ENCODE measurements around the gene PPIP5K2. TPM values are rescaled to one million over a fixed set of nuclear protein-coding genes. Genes with fewer than 3 reads are reported as not detected.
"Not testable (repeated sequence)": the region's sequence is repeated elsewhere in the genome, so short reads cannot be mapped to it uniquely, and the experiment has no call there.

PPIP5K2 gene
- total and polyA plus RNA-seq, 9 donors, result 17.8 to 63.3 (median 45.4) TPM

- no peak for DNase-seq
- no peaks in the 10 kb centered on the region for H3K36me3 ChIP-seq
- TF ChIP-seq EP300 (IDR thresholded peaks at IDR 0.05) (no peak), POLR2A (IDR thresholded peaks at IDR 0.05) (no peak), CTCF (IDR thresholded peaks at IDR 0.05) (no peak)
Measured at GRCh38 chr5:103203226-103203625, 83.1 kb downstream of the PPIP5K2 start.

DNA sequence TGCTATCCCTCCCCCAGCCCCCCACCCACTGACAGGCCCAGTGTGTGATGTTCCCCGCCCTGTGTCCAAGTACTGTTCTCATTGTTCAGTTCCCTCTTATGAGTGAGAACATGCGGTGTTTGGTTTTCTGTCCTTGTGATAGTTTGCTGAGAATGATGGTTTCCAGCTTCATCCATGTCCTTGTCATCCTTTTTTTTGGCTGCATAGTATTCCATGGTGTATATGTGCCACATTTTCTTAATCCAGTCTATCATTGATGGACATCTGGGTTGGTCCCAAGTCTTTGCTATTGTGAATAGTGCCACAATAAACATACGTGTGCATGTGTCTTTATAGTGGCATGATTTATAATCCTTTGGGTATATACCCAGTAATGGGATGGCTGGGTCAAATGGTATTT, 84.9 kb downstream of the PPIP5K2 start:
- H3K4me1 ChIP-seq (ENCODE audit: insufficient read depth); H3K36me3 ChIP-seq; H3K4me3 ChIP-seq; DNase-seq; H3K27me3 ChIP-seq; intact Hi-C loops (cut with DNase I); H3K9me3 ChIP-seq; H3K27ac ChIP-seq: not testable (repeated sequence)
- WGBS, 3 donors, result 97 to 100% (median 98%) methylated on average over 3 of the region's 3 CpGs

More at GRCh38 chr5:103203226-103203625, 83.1 kb downstream of the PPIP5K2 start:
- intact Hi-C loops (cut with DNase I), result no loop called here
- Histone ChIP-seq H3K27ac (no peak overlapping the region), H3K9me3 (no peaks in the 10 kb centered on the region), H3K4me3 (no peak overlapping the region), H3K27me3 (no peaks in the 10 kb centered on the region), H3K4me1 (ENCODE audit: insufficient read depth) (no peaks in the 10 kb centered on the region)

DNA sequence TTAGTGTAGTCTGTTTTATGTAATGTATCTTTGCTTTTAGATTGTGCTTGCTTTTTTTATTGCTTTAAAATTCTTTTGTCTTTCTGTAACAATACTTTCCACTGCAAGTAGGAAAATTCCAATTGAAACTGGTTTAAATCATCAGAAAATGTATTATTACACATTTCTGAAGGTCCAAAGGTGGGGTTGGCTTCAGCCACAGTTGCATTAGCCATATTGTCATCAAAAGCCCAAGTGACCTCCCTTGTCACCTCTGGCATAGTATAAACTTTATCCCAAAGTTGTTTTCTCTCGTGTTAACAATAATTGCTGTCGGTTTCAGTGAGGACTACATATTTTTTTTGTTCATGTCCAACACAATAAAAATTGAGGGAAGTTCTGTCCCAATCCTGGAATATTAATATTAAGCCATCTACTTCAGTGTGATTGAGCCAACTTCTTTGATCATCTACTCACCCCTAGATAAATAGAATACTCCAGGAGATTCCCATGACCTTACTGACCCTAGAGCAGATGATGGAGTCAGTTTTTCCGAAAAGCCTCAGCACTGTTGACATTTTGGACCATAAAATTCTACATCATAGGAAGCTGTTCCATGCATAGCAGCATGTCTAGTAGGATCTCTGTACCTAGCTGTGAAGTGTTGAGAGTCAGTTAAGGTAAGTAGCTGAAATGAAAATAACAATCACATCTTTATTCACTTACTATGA, 86.0 kb downstream of the PPIP5K2 start:
- H3K27me3 ChIP-seq, result no peaks in the 10 kb centered on the region
- no peaks in the 10 kb centered on the region for H3K36me3 ChIP-seq
- no peaks in the 10 kb centered on the region for H3K4me1 ChIP-seq (ENCODE audit: insufficient read depth)
- no peak for TF ChIP-seq POLR2A (IDR thresholded peaks at IDR 0.05)
- no peak for TF ChIP-seq EP300 (IDR thresholded peaks at IDR 0.05)
- no peak for TF ChIP-seq CTCF (IDR thresholded peaks at IDR 0.05)
- H3K4me3 ChIP-seq, result no peak overlapping the region
- no peaks in the 10 kb centered on the region for H3K9me3 ChIP-seq
- intact Hi-C loops (cut with DNase I), result no loop called here
- no peak for DNase-seq
- 81 to 86% (median 85%) methylated on average over 3 of the region's 3 CpGs for WGBS, 3 donors
- H3K27ac ChIP-seq, result no peak overlapping the region

DNA sequence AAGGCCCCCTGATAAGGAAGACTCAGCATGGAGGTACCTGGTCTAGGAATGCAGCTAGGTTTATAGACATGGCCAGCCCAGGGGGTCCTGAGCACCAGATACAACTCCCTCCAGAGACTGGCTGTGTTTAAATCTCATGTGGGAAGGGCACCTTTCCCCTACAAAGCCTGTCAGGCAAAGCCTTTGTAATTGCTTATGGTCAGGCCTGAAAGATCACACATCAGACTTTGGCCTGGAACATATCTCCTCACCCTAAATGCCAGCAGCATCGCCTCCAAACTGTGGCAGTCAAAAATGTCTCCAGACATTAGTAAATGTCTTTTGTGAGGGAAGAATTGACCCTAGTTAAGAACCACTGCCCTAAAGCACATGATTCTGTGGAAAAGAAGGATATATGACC, 86.9 kb downstream of the PPIP5K2 start:
- no peaks in the 10 kb centered on the region for H3K27me3 ChIP-seq
- DNase-seq, result no peak
- no peak overlapping the region for H3K4me3 ChIP-seq
- H3K27ac ChIP-seq, result no peak overlapping the region
- H3K9me3 ChIP-seq, result no peaks in the 10 kb centered on the region
- intact Hi-C loops (cut with DNase I), result no loop called here
- TF ChIP-seq EP300 (IDR thresholded peaks at IDR 0.05), result no peak
- no peak for TF ChIP-seq POLR2A (IDR thresholded peaks at IDR 0.05)
- no peak for TF ChIP-seq CTCF (IDR thresholded peaks at IDR 0.05)
- H3K36me3 ChIP-seq, result no peaks in the 10 kb centered on the region
- no peaks in the 10 kb centered on the region for H3K4me1 ChIP-seq (ENCODE audit: insufficient read depth)
- 92 to 100% (median 96%) methylated on average over 1 of the region's 1 CpG for WGBS, 3 donors

DNA sequence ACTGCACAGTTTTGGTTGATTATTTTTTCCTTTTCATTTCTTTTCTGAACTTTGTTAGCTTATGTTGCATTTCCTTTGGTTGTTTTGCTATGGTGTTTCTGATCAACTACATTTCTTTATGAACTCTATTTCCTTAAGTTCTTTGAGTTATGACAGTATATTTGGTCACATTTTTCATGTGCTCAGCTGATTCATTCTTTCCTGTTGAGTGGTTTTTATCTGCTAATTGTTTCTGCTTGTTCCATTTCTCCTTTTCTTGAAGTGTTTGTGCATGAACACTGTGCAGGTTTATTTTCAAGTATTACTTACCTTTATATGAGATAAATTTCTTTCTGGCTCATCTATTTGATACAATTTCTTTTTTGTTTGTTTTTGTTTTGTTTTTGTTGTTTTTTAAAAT, 87.6 kb downstream of the PPIP5K2 start:
- Histone ChIP-seq H3K27me3 (no peaks in the 10 kb centered on the region), H3K27ac (no peak overlapping the region), H3K4me1 (ENCODE audit: insufficient read depth) (no peaks in the 10 kb centered on the region), H3K4me3 (no peak overlapping the region), H3K36me3 (no peaks in the 10 kb centered on the region), H3K9me3 (no peaks in the 10 kb centered on the region)
- DNase-seq, result no peak
- intact Hi-C loops (cut with DNase I), result no loop called here
- TF ChIP-seq POLR2A (IDR thresholded peaks at IDR 0.05) (no peak), CTCF (IDR thresholded peaks at IDR 0.05) (no peak), EP300 (IDR thresholded peaks at IDR 0.05) (no peak)
